ENCODE results near the gene PSMB7.

Gene PSMB7

DNA sequence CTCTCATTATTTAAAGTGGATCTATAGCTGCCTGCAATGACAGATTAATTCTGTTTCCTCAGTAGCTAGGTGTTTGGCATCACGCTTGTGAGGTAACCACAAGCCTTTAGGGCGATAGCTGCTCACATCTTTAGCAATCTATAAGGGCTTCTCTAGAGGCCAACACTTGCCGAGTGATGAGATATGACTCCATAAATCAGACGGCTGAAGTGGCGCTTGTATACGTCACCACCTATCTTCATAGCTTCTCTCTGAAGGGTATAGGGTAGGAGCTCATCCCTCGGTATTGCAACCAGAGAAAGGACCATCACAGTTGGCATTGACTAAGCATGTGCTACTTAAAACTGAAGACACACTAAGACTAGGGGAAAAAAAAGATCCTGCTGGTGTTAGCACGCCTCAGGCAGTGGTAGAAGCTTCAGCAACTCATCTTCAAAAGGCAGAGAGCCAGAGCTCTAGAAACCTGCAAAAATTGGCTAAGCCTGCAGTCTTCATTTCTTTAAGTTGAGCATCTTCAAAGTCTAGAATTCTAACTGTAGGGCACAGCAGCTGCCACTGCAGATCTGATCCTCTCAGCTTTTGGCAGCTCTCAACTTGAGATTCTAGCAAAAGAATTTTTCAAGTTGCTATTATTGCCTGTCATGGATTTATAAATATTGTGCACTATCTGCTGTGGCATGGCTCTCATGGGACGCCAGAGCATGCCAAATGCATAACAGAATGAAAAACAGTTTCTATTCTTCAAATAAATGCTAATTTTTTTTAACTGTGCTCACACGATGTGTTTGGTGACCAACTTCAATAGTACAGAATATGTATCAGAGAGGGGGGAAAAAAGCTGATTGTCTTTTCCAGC, 37.5 kb downstream of the PSMB7 start:
- Histone ChIP-seq H2AFZ (ENCODE audit: low read depth, low read length) (no peak overlapping the region), H3K9ac (ENCODE audit: low read length) (no peak overlapping the region), H3K9me3 (ENCODE audit: insufficient read depth, low read length) (0 out of 2 replicates have a peak, but pooled peaks cover 3% of the 10 kb centered on the region), H3K27me3 (ENCODE audit: low read depth, low read length) (no peaks in the 10 kb centered on the region), H3K79me2 (ENCODE audit: low read length) (peaks cover 51% of the 10 kb centered on the region), H3K36me3 (replicated peaks; ENCODE audit: low read depth, low read length) (peaks cover 49% of the 10 kb centered on the region), H3K27ac (ENCODE audit: low read length) (no peak overlapping the region), H3K4me3 (ENCODE audit: low read length) (no peak overlapping the region), H3K4me1 (ENCODE audit: low read length) (no peaks in the 10 kb centered on the region), H3K4me2 (ENCODE audit: low read length) (no peak overlapping the region), H4K20me1 (ENCODE audit: insufficient read depth, low read length) (peaks cover 14% of the 10 kb centered on the region; the same call in 1 of the 2 replicates)
- no peak for TF ChIP-seq EZH2phosphoT487 (IDR thresholded peaks at IDR 0.05; ENCODE audit: low read depth)
- no peak for TF ChIP-seq CTCF (IDR thresholded peaks at IDR 0.05; ENCODE audit: low read depth, low read length)

GRCh38 chr9:124376329-124376728, 38.9 kb downstream of the PSMB7 start:
- no peaks in the 10 kb centered on the region for H3K27me3 ChIP-seq (ENCODE audit: low read depth, low read length)
- no peak overlapping the region for H3K27ac ChIP-seq (ENCODE audit: low read length)
- H3K9me3 ChIP-seq (ENCODE audit: insufficient read depth, low read length) = 0 out of 2 replicates have a peak, but pooled peaks cover 3% of the 10 kb centered on the region
- no peak overlapping the region for H3K9ac ChIP-seq (ENCODE audit: low read length)
- H3K4me3 ChIP-seq (ENCODE audit: low read length) = no peak overlapping the region
- H3K4me1 ChIP-seq (ENCODE audit: low read length) = no peaks in the 10 kb centered on the region
- H4K20me1 ChIP-seq (ENCODE audit: insufficient read depth, low read length) = peaks cover 26% of the 10 kb centered on the region; the same call in 1 of the 2 replicates
- H3K4me2 ChIP-seq (ENCODE audit: low read length) = no peak overlapping the region
- H3K36me3 ChIP-seq (replicated peaks; ENCODE audit: low read depth, low read length) = peaks cover 44% of the 10 kb centered on the region
- no peak overlapping the region for H2AFZ ChIP-seq (ENCODE audit: low read depth, low read length)
- peaks cover 64% of the 10 kb centered on the region for H3K79me2 ChIP-seq (ENCODE audit: low read length)
- no peak for TF ChIP-seq CTCF (IDR thresholded peaks at IDR 0.05; ENCODE audit: low read depth, low read length)
- no peak for TF ChIP-seq EZH2phosphoT487 (IDR thresholded peaks at IDR 0.05; ENCODE audit: low read depth)

GRCh38 chr9:124375726-124376125, 39.5 kb downstream of the PSMB7 start:
- H3K4me2 ChIP-seq (ENCODE audit: low read length) = no peak overlapping the region
- H3K4me3 ChIP-seq (ENCODE audit: low read length) = no peak overlapping the region
- H3K9ac ChIP-seq (ENCODE audit: low read length) = no peak overlapping the region
- peaks cover 67% of the 10 kb centered on the region for H3K79me2 ChIP-seq (ENCODE audit: low read length)
- H4K20me1 ChIP-seq (ENCODE audit: insufficient read depth, low read length) = peaks cover 26% of the 10 kb centered on the region; the same call in 1 of the 2 replicates
- H2AFZ ChIP-seq (ENCODE audit: low read depth, low read length) = no peak overlapping the region
- no peaks in the 10 kb centered on the region for H3K27me3 ChIP-seq (ENCODE audit: low read depth, low read length)
- peaks cover 44% of the 10 kb centered on the region for H3K36me3 ChIP-seq (replicated peaks; ENCODE audit: low read depth, low read length)
- H3K27ac ChIP-seq (ENCODE audit: low read length) = no peak overlapping the region
- TF ChIP-seq EZH2phosphoT487 (IDR thresholded peaks at IDR 0.05; ENCODE audit: low read depth) (no peak), CTCF (IDR thresholded peaks at IDR 0.05; ENCODE audit: low read depth, low read length) (no peak)
- H3K4me1 ChIP-seq (ENCODE audit: low read length) = no peaks in the 10 kb centered on the region
- 0 out of 2 replicates have a peak, but pooled peaks cover 3% of the 10 kb centered on the region for H3K9me3 ChIP-seq (ENCODE audit: insufficient read depth, low read length)

DNA sequence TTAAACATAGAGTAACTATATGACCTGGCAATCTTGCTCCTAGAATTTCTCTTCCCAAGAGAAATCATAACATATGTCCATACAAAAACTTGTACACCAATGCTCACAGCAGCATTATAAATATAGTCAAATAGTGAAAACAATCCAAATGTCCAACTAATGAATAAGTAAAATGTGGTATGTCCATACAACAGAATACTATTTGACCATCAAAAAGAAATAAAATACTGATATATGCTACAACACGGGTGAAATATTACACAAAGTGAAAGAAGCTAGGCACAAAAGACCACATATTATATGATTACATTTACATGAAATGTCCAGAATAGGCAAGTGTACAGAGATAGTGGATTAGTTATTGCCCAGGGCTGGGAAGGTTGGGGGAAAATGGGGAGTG, 41.4 kb downstream of the PSMB7 start:
- no peaks in the 10 kb centered on the region for H3K27me3 ChIP-seq (ENCODE audit: low read depth, low read length)
- H3K4me1 ChIP-seq (ENCODE audit: low read length) = no peaks in the 10 kb centered on the region
- no peak overlapping the region for H3K4me3 ChIP-seq (ENCODE audit: low read length)
- H3K36me3 ChIP-seq (replicated peaks; ENCODE audit: low read depth, low read length) = peaks cover 32% of the 10 kb centered on the region
- H3K9me3 ChIP-seq (ENCODE audit: insufficient read depth, low read length) = 0 out of 2 replicates have a peak, but pooled peaks cover 3% of the 10 kb centered on the region
- H3K4me2 ChIP-seq (ENCODE audit: low read length) = no peak overlapping the region
- H2AFZ ChIP-seq (ENCODE audit: low read depth, low read length) = no peak overlapping the region
- no peak overlapping the region for H3K9ac ChIP-seq (ENCODE audit: low read length)
- no peak overlapping the region for H3K27ac ChIP-seq (ENCODE audit: low read length)
- H4K20me1 ChIP-seq (ENCODE audit: insufficient read depth, low read length) = peaks cover 35% of the 10 kb centered on the region
- TF ChIP-seq CTCF (IDR thresholded peaks at IDR 0.05; ENCODE audit: low read depth, low read length) (no peak), EZH2phosphoT487 (IDR thresholded peaks at IDR 0.05; ENCODE audit: low read depth) (no peak)
- peaks cover 80% of the 10 kb centered on the region for H3K79me2 ChIP-seq (ENCODE audit: low read length)
